COLO668 (cell line): ENCODE results near the gene CCT8.
A peak's percentile ranks its signal among the peaks of the same experiment; 100 is the strongest.
"Not testable (repeated sequence)": the region's sequence is repeated elsewhere in the genome, so short reads cannot be mapped to it uniquely, and the experiment has no call there.

Experiments used
- DNase-seq: peaks from one replicate; lab custom pipeline; 2025; ENCODE audit not compliant: unreplicated experiment; lab: John Stamatoyannopoulos, UW

Gene CCT8

DNA sequence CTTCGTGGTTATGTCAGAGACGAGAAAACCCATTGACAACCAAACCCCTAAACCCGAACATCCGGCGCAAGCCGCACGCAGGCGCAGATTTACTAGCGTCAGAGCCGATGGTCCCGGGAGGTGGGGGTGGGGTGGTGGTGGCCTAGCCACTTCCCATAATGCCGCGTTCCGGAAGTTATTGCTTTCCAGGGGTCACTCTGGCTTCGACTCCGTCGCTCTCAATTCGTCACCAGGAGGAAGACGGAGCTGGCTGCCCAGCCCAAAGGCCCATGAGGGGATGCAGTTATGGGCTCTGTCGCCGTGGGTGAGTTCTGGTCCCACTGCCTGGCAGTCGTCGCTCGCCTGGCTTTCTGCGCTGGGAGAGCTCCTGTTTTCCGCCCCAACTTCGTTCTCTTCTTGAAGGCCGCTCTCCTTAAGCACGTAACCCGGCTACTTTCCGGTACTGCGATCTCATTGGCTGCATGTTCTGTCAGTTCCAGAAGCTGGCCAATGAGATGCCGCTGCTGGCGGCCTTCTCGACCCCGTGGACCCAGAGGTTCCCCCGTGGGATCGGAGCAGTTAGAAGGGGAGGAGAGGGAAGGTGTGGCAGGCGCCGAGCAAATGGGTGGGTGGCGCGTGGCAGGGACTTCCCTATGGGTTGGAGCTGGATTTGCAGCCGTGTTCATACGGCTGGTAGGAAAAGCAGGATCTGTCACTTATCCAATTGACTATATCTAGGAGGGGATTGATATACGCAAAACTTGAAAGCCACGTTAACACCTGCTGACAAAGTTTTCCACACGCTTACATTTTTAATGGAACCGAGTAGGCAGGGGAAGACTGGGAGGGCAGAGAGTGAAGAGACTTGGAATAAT is 48.7 kb downstream of the CCT8 start, which contains the start of gene USP16:
Gene USP16, plus strand, starts transcription at position 195 of the 854 bp plus-strand sequence. CDS start 3,246 bp downstream, outside the sequence.
- peak; percentile 96 for DNase-seq

DNA sequence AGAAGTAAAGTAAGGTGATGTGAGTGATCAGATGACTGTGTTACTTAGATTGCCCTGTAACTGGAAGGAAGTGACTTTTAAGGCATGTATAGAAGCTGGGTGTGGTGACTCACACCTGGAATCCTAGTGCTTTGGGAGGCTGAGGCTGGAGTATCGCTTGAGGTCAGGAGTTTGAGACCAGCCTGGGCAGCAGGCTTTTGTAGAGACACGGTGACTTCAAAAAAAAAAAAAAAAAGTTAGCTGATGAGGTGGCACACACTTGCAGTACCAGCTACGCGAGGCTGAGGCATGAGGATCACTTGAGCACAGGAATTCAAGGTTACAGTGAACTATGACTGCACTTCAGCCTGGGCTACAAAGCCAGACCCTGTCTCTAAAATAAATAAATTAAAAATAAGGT is 51.3 kb downstream of the CCT8 start:
- DNase-seq, result no peak

DNA sequence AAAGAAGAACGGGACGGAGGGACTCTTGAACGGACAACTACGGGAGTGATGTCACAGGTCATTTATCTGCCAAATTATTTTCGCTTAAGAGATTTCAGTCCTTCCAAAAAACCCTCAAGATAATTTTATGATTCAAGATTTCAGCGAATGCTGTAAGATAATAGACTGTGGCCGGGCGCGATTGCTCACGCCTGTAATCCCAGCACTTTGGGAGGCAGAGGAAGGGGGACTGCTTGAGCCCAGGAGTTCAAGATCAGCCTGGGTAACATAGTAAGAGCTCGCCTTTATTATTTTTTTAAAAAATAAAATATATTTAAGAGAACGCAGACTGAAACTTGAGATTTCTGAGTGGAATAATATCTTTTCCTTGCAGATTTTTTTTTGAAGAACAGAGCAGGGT is 54.9 kb downstream of the CCT8 start:
- DNase-seq, result peak; percentile 19

DNA sequence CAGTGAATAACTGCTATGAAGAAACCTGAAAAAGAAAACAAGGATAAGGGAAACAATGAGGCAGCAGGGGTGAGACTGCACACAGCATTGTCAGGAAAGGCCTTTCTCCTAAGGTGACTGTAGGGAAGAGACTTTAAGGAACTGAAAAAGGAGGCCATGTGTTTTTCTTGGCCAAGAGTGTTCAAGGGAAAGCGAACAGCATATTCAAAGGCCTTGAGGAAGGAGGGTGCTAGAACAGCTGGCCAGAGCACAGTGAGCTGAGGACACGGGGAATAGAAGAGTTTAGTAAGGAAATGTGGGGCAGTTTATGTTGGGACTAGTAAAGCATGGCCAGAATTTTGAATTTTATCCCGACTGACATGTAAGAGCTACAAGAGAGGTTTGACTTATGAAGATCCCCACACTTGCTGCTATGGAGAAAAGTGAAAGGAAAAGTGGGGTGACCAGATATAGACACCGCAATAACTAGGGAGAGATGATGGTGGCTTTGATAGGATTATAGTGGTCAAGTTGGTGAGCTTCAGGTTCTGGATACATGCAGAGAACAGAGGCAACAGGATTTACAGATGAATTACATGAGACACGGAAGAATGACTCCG is 55.7 kb downstream of the CCT8 start:
- DNase-seq, result no peak

DNA sequence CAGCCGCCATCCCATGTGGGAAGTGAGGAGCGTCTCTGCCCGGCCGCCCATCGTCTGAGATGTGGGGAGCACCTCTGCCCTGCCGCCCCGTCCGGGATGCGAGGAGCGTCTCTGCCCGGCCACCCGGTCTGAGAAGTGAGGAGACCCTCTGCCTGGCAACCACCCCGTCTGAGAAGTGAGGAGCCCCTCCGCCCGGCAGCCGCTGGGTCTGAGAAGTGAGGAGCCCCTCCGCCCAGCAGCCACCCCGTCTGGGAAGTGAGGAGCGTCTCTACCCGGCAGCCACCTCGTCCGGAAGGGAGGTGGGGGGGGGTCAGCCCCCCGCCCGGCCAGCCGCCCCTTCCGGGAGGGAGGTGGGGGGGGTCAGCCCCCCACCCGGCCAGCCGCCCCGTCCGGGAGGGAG is 62.2 kb downstream of the CCT8 start:
- not testable (repeated sequence) for DNase-seq

DNA sequence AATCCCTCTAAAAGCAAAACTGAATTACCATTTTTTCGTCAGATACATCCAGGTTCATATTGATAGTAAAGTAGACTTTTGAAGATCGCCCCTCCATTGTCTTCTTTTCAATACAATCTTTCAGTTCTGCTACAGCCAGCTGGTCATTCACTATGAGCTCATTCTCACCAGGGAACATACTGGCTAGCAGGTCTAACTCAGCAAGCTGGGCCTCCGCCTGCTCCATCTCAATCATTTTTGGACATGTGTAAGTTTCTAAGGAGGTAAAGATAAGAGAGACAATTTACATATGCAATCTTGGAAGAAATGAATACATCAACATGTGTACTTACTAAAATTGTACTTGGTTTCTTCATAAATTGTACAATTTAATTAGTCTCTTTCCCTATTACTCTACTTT is 65.1 kb downstream of the CCT8 start:
- DNase-seq, result no peak

DNA sequence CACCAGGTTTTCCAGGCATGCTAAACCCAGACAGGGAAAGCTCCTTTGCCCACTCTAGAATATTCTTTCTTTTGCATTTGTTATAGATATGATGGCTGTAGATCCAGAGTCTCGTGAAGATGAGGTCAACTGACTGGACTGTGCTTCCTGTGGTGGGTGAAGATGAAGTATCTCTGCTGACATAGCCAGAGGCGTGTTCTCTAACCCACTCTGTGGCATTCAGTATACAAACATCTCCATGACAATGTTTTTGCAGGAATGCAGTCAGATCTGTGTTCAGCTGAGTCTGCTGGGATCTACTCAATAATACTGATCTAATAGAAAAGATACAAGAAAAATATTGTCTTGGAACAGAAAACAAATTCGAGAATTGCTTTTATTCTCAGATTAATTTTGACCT is 65.6 kb downstream of the CCT8 start:
- no peak for DNase-seq

DNA sequence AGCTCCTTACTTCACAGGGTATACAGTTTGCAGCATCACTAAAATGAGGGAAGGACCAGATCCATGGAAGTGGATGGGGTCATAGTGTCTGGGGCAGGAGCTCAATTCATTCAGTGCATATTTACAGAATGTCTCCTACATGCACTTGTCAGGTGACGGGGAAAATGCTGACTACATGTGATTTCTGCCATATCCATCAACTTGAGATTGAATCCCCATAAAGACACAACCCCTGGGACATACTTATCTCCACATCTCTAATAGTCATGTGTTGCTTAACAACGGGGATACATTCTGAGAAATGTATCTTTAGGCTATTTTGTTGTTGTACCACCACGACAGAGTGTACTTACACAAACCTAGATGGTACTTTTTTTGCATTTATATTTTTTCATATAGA is 66.3 kb downstream of the CCT8 start:
- no peak for DNase-seq
